Neuronal stem cell (in vitro differentiated cells): ENCODE measurements around the gene ANKRD17.

ENCODE experiments used
- DNase-seq: peaks from one replicate; pipeline ENCODE4 v3.0.0-alpha.2; 2013; ENCODE audit warnings: low spot score
- H2AFZ ChIP-seq: one replicate; pipeline ENCODE4 v1.6.1; 2013; ENCODE audit warnings: mild to moderate bottlenecking, low read length, inconsistent platforms
- H2AK5ac ChIP-seq: 2 replicates; pipeline ENCODE4 v1.6.1; 2013; ENCODE audit warnings: low read depth, mild to moderate bottlenecking, inconsistent platforms, low read length, moderate library complexity, mixed read lengths
- H2BK120ac ChIP-seq: 2 replicates; pipeline ENCODE4 v1.6.1; 2013; ENCODE audit warnings: low read depth, mild to moderate bottlenecking, inconsistent platforms, low read length, moderate library complexity, mixed read lengths
- H2BK12ac ChIP-seq: one replicate; pipeline ENCODE4 v1.6.1; 2013; ENCODE audit warnings: low read length, inconsistent platforms
- H2BK15ac ChIP-seq: 2 replicates; pipeline ENCODE4 v1.6.1; 2013; ENCODE audit warnings: mild to moderate bottlenecking, low read length, inconsistent platforms, mixed read lengths
- H2BK5ac ChIP-seq: one replicate; pipeline ENCODE4 v1.6.1; 2013; ENCODE audit warnings: inconsistent platforms, mild to moderate bottlenecking, low read length, moderate library complexity
- H3K14ac ChIP-seq: one replicate; pipeline ENCODE4 v1.6.1; 2013; ENCODE audit warnings: low read length, inconsistent platforms
- H3K18ac ChIP-seq: 2 replicates; pipeline ENCODE4 v1.6.1; 2013; ENCODE audit warnings: low read length, inconsistent platforms
- H3K23ac ChIP-seq: 2 replicates; pipeline ENCODE4 v1.6.1; 2013; ENCODE audit warnings: low read depth, mild to moderate bottlenecking, mixed read lengths, low read length, inconsistent platforms; ENCODE audit not compliant: poor library complexity
- H3K27ac ChIP-seq: replicated peaks from 3 replicates; pipeline ENCODE4 v1.5.1; 2013; ENCODE audit warnings: low read length, inconsistent platforms
- H3K27me3 ChIP-seq, 3 experiments: 2 replicates each; pipeline ENCODE4 v1.6.1; 2013; ENCODE audit warnings: low read length in 3 of 3, mild to moderate bottlenecking in 2 of 3, inconsistent platforms in 1 of 3, low read depth in 1 of 3, mixed read lengths in 1 of 3, moderate library complexity in 1 of 3; ENCODE audit not compliant: control insufficient read depth in 3 of 3, insufficient read depth in 3 of 3
- H3K36me3 ChIP-seq, 2 donors: replicated peaks in 1 of 2; 2 replicates each; pipeline ENCODE4 v1.6.1; 2013; ENCODE audit warnings: low read length in 2 of 2; ENCODE audit not compliant: control insufficient read depth in 2 of 2, insufficient read depth in 2 of 2
- H3K4ac ChIP-seq: 2 replicates; pipeline ENCODE4 v1.6.1; 2013; ENCODE audit warnings: inconsistent platforms, mild to moderate bottlenecking, low read length, moderate library complexity
- H3K4me1 ChIP-seq, 2 donors: 1 replicate in 1 of 2; 2 replicates in 1 of 2; pipeline ENCODE4 v1.6.1; 2013; ENCODE audit warnings: low read length in 2 of 2, low read depth in 1 of 2; ENCODE audit not compliant: control insufficient read depth in 2 of 2, insufficient read depth in 1 of 2
- H3K4me2 ChIP-seq: one replicate; pipeline ENCODE4 v1.6.1; 2013; ENCODE audit warnings: mild to moderate bottlenecking, low read length, inconsistent platforms; ENCODE audit not compliant: insufficient read depth, poor library complexity, severe bottlenecking
- H3K4me3 ChIP-seq, 2 donors: 2 replicates each; pipeline ENCODE4 v1.5.1; 2013; ENCODE audit warnings: low read length in 2 of 2, mild to moderate bottlenecking in 2 of 2, inconsistent platforms in 1 of 2, moderate library complexity in 1 of 2
- H3K79me1 ChIP-seq: one replicate; pipeline ENCODE4 v1.6.1; 2013; ENCODE audit warnings: low read depth, mild to moderate bottlenecking, inconsistent platforms, low read length, moderate library complexity
- H3K9ac ChIP-seq: one replicate; pipeline ENCODE4 v1.6.1; 2013; ENCODE audit warnings: mild to moderate bottlenecking, low read depth, low read length, inconsistent platforms; ENCODE audit not compliant: poor library complexity
- H3K9me3 ChIP-seq, 2 donors: replicated peaks in 1 of 2; 2 replicates each; pipeline versions ENCODE3 to v1.6.1; 2013; ENCODE audit warnings: low read length in 2 of 2, mild to moderate bottlenecking in 2 of 2, inconsistent platforms in 1 of 2, low read depth in 1 of 2, mixed read lengths in 1 of 2, moderate library complexity in 1 of 2; ENCODE audit not compliant: control insufficient read depth in 2 of 2, insufficient read depth in 1 of 2
- H4K8ac ChIP-seq: one replicate; pipeline ENCODE4 v1.6.1; 2013; ENCODE audit warnings: low read depth, mild to moderate bottlenecking, inconsistent platforms, low read length, moderate library complexity
- H4K91ac ChIP-seq: one replicate; pipeline ENCODE4 v1.6.1; 2013; ENCODE audit warnings: low read length, low read depth, mild to moderate bottlenecking, inconsistent platforms; ENCODE audit not compliant: poor library complexity
- WGBS, 2 donors: extraction: QIAGEN DNeasy Blood & Tissue Kit; methylation state at CpG; one replicate each; pipeline ENCODE4 v1.1.7; 2013; ENCODE audit warnings: missing lambda C conversion rate in 2 of 2, mixed read lengths in 1 of 2; ENCODE audit not compliant: insufficient read length in 2 of 2, insufficient replicate concordance in 1 of 2; ENCODE audit errors: extremely low coverage in 2 of 2; 5-methylcytosine and 5-hydroxymethylcytosine counted together

The ANKRD17 gene

DNA sequence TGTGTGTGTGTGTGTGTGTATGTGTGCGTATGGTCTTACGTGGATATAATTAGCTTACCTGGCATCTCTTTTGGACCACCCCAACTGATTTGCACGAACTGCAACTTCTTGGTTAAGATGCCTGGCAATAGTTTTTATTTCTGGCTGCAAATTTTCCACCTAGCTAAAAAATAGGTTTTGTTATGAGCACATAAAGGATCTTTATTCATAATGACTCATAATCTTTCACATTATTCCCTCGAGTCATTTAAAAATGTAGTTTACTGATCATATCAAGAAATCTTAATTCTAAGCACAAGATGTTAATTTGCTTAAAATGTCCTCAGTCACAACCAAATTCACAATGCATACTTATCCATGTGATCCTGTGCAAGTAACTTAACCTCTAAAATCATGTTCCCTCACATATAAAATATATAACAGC is 190.6 kb downstream of the ANKRD17 start:
- Histone ChIP-seq H2BK15ac (no peak overlapping the region), H3K14ac (no peak overlapping the region), H3K18ac (no peak overlapping the region), H2AFZ (peak overlapping the region; percentile 92), H3K36me3 (peaks cover 2 to 52% of the 10 kb centered on the region in 2 donors), H2BK5ac (no peak overlapping the region), H3K27ac (no peak overlapping the region), H3K4me3 (peak overlapping the region in 1 of 2 donors; percentile 81), H2BK12ac (no peak overlapping the region), H2AK5ac (no peak overlapping the region), H4K8ac (no peak overlapping the region), H3K4me2 (no peak overlapping the region), H3K9me3 (no peaks in the 10 kb centered on the region), H2BK120ac (no peak overlapping the region), H3K4me1 (peaks cover 0 to 13% of the 10 kb centered on the region in 2 donors), H4K91ac (no peak overlapping the region), H3K9ac (no peak overlapping the region), H3K23ac (no peak overlapping the region), H3K4ac (no peak overlapping the region), H3K27me3 (no peaks in the 10 kb centered on the region), H3K79me1 (no peaks in the 10 kb centered on the region)
- no CpG with 5 or more reads among the region's 4 CpGs for WGBS, 2 donors
- no peak for DNase-seq

DNA sequence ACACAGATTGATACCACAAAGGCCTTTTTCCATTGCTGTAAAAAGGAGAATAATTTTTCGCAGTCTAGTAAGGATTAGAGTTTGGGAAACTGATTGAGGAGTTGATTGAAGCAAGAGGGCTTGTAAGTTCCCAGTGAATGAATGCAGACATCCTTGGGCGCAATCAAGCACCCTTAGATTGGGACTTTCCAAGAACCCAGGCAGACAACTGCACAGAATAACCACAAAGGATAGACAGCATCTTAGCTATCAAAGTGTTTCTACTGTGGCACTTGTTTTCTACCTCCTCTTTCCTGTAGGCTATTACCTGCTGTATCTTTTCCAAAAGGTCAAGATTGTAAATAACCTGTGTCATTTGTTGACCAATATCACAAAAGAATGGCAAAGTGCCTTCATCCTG is 191.7 kb downstream of the ANKRD17 start:
- H2BK15ac ChIP-seq: no peak overlapping the region
- no peak overlapping the region for H3K18ac ChIP-seq
- peaks cover 2 to 53% of the 10 kb centered on the region in 2 donors for H3K36me3 ChIP-seq
- no peak overlapping the region for H2AFZ ChIP-seq
- no peak overlapping the region for H2BK12ac ChIP-seq
- no peak overlapping the region for H3K14ac ChIP-seq
- H3K9me3 ChIP-seq: no peaks in the 10 kb centered on the region
- no peak overlapping the region for H3K4me2 ChIP-seq
- no peak overlapping the region for H3K27ac ChIP-seq
- no peak overlapping the region for H3K4me3 ChIP-seq
- H3K79me1 ChIP-seq: no peaks in the 10 kb centered on the region
- no peak overlapping the region for H4K8ac ChIP-seq
- DNase-seq: no peak
- H2AK5ac ChIP-seq: no peak overlapping the region
- peaks cover 0 to 3% of the 10 kb centered on the region in 2 donors for H3K4me1 ChIP-seq
- no peak overlapping the region for H2BK120ac ChIP-seq
- no peak overlapping the region for H3K23ac ChIP-seq
- H2BK5ac ChIP-seq: no peak overlapping the region
- no CpG with 5 or more reads among the region's 2 CpGs for WGBS, 2 donors
- H3K27me3 ChIP-seq: no peaks in the 10 kb centered on the region
- H4K91ac ChIP-seq: no peak overlapping the region
- H3K4ac ChIP-seq: no peak overlapping the region
- H3K9ac ChIP-seq: no peak overlapping the region

DNA sequence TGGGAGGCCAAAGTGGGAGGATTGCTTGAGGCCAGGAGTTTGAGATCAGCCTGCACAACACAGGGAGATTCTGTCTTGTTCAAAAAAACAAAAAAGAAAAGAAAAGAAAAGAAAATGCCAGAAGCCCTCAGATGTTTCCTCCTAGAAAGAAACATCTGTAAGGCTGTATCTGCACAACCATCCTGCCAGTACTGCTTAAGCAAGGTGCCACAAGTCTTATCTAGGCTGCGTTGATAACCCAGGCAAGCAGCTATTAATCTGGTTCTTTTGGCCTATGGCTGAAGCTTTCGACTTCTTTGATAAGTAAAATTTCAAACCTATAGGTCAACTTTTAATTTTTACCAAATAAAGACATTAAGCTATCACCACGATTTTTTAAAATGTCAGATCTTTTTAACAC is 192.2 kb downstream of the ANKRD17 start:
- no peaks in the 10 kb centered on the region for H3K27me3 ChIP-seq
- H3K9me3 ChIP-seq: no peaks in the 10 kb centered on the region
- H2BK5ac ChIP-seq: no peak overlapping the region
- H2BK15ac ChIP-seq: no peak overlapping the region
- no peak overlapping the region for H4K91ac ChIP-seq
- no peak overlapping the region for H2AFZ ChIP-seq
- no peak overlapping the region for H3K27ac ChIP-seq
- no peak for DNase-seq
- no peaks in the 10 kb centered on the region for H3K79me1 ChIP-seq
- H3K18ac ChIP-seq: no peak overlapping the region
- H3K14ac ChIP-seq: no peak overlapping the region
- no peak overlapping the region for H2BK12ac ChIP-seq
- no peak overlapping the region for H2AK5ac ChIP-seq
- WGBS, 2 donors: no CpG with 5 or more reads among the region's 3 CpGs
- H3K23ac ChIP-seq: no peak overlapping the region
- peaks cover 0 to 3% of the 10 kb centered on the region in 2 donors for H3K4me1 ChIP-seq
- H3K36me3 ChIP-seq: peaks cover 4 to 56% of the 10 kb centered on the region in 2 donors
- H3K4me3 ChIP-seq: no peak overlapping the region
- no peak overlapping the region for H3K9ac ChIP-seq
- no peak overlapping the region for H3K4me2 ChIP-seq
- H2BK120ac ChIP-seq: no peak overlapping the region
- H3K4ac ChIP-seq: no peak overlapping the region
- no peak overlapping the region for H4K8ac ChIP-seq

DNA sequence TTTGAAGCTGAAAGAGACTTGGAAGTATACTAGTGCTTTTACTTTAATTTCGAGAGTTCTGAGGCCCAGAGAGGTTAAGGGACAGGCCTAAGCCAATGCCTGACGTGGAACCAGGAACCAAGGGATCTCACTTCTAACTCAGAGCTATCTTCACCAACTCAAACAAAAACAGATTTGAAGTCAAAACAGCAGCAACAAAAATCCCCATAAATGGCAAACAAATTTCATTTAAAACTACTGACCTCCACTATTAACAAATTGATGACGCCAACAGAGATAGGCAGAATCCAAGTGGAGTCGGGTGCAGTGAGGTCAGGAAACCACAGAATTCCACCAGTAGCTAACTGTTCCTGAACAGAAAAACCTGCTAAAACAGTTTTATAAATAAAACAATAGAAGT is 194.1 kb downstream of the ANKRD17 start:
- no peak overlapping the region for H2AFZ ChIP-seq
- H3K4ac ChIP-seq: no peak overlapping the region
- H3K4me3 ChIP-seq: no peak overlapping the region
- H2BK15ac ChIP-seq: no peak overlapping the region
- no peak overlapping the region for H2BK12ac ChIP-seq
- no peak overlapping the region for H3K14ac ChIP-seq
- DNase-seq: no peak
- no peaks in the 10 kb centered on the region for H3K9me3 ChIP-seq
- no peak overlapping the region for H3K23ac ChIP-seq
- no peak overlapping the region for H4K91ac ChIP-seq
- no peaks in the 10 kb centered on the region for H3K27me3 ChIP-seq
- peaks cover 5 to 75% of the 10 kb centered on the region in 2 donors for H3K36me3 ChIP-seq
- no peak overlapping the region for H3K9ac ChIP-seq
- no peak overlapping the region for H3K4me2 ChIP-seq
- no peak overlapping the region for H2BK120ac ChIP-seq
- H3K4me1 ChIP-seq: no peaks in the 10 kb centered on the region
- no CpG with 5 or more reads among the region's 4 CpGs for WGBS, 2 donors
- no peaks in the 10 kb centered on the region for H3K79me1 ChIP-seq
- no peak overlapping the region for H4K8ac ChIP-seq
- H2BK5ac ChIP-seq: no peak overlapping the region
- H2AK5ac ChIP-seq: no peak overlapping the region
- H3K18ac ChIP-seq: no peak overlapping the region
- no peak overlapping the region for H3K27ac ChIP-seq
